Measurements from ENCODE around the gene SERINC3.
A peak's percentile ranks its signal among the peaks of the same experiment; 100 is the strongest.

Gene SERINC3

GRCh38 chr20:44461142-44461802 lies 60.6 kb downstream of the SERINC3 start:
- no peak for DNase-seq

- peak; percentile 51 for DNase-seq
Observed at GRCh38 chr20:44460795-44461141, 61.1 kb downstream of the SERINC3 start.

GRCh38 chr20:44459271-44459670 lies 62.6 kb downstream of the SERINC3 start:
- DNase-seq = no peak

GRCh38 chr20:44457016-44457415 lies 64.9 kb downstream of the SERINC3 start:
- no peak for DNase-seq

- no peak for DNase-seq
Observed at GRCh38 chr20:44456611-44457010, 65.3 kb downstream of the SERINC3 start.

- DNase-seq = no peak
Observed at GRCh38 chr20:44455126-44455525, 66.7 kb downstream of the SERINC3 start.

- DNase-seq = no peak
Observed at GRCh38 chr20:44454306-44454963, 67.4 kb downstream of the SERINC3 start.

GRCh38 chr20:44450903-44451450 lies 70.9 kb downstream of the SERINC3 start:
- no peak for DNase-seq

- no peak for DNase-seq
Observed at GRCh38 chr20:44450281-44450889, 71.5 kb downstream of the SERINC3 start.

GRCh38 chr20:44449864-44450263 lies 72.0 kb downstream of the SERINC3 start:
- no peak for DNase-seq

- DNase-seq = no peak
Observed at GRCh38 chr20:44448753-44449546, 72.9 kb downstream of the SERINC3 start.

GRCh38 chr20:44447827-44448419 lies 73.9 kb downstream of the SERINC3 start:
- no peak for DNase-seq

All from DMS 273 treated with DMSO at 0.1 percent for 48 hours (cell line).